ENCODE measurements around the gene KLHL26.

DNA sequence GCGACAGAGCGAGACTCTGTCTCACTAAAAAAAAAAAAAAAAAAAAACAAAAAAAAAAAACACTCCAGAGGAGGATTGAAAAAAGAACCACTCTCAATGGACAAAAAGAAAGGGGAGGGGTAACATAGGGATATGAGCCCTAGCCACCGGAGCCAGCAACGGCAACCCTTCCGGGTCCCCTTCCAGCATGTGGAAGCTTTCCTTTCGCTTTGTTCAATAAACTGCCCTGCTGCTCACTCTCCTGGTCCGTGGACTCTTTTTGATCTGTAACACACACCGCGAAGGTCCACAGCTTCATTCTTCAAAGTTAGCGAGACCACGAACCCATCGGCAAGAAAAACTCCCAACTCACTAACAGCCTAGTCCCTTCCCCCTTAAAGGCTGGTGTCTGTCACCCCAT is 49.3 kb upstream of the KLHL26 start:
- TF ChIP-seq CTCF (IDR thresholded peaks at IDR 0.05) (no peak), POLR2A (IDR thresholded peaks at IDR 0.05) (no peak)
